ENCODE results near the gene MPPED2. TPM values are rescaled to one million over a fixed set of nuclear protein-coding genes. Genes with fewer than 3 reads are reported as not detected.

The MPPED2 gene
- total RNA-seq, 1 experiment from 2014 or later: 4.7 TPM

- Histone ChIP-seq H3T11ph (ENCODE audit: low read length) (no peak overlapping the region), H4K5ac (ENCODE audit: insufficient read length, low read depth, low read length) (no peak overlapping the region), H2AK5ac (ENCODE audit: insufficient read length, low read length) (no peak overlapping the region), H3K27ac (ENCODE audit: insufficient read length, low read depth, low read length) (no peak overlapping the region), H3K56ac (ENCODE audit: insufficient read length, low read depth, low read length) (no peak overlapping the region), H3K4ac (ENCODE audit: low read depth, low read length) (no peak overlapping the region), H4K91ac (ENCODE audit: insufficient read length, low read depth, low read length) (no peak overlapping the region), H2BK20ac (ENCODE audit: low read depth, low read length, poor library complexity, severe bottlenecking) (no peak overlapping the region), H3K27me3 (ENCODE audit: insufficient read depth, low read length) (no peaks in the 10 kb centered on the region), H2BK120ac (ENCODE audit: low read depth, low read length, poor library complexity, severe bottlenecking) (no peak overlapping the region), H3K4me2 (ENCODE audit: insufficient read depth, insufficient read length, low read length) (no peak overlapping the region), H2AFZ (ENCODE audit: low read length) (no peak overlapping the region), H3K14ac (ENCODE audit: insufficient read depth, low read length) (no peak overlapping the region), H3K4me1 (ENCODE audit: insufficient read depth, low read length) (peaks cover 7% of the 10 kb centered on the region; the same call in 1 of the 2 replicates), H2BK5ac (ENCODE audit: insufficient read length, low read length) (no peak overlapping the region), H3K79me2 (ENCODE audit: insufficient read depth, low read length) (peaks cover 1% of the 10 kb centered on the region; the same call in 1 of the 2 replicates), H3K18ac (ENCODE audit: insufficient read length, low read depth, low read length) (no peak overlapping the region), H3K23me2 (ENCODE audit: insufficient read length, low read depth, low read length, poor library complexity, severe bottlenecking) (no peaks in the 10 kb centered on the region), H4K8ac (replicated peaks; ENCODE audit: insufficient read length, low read depth, low read length) (no peak overlapping the region), H3K9me3 (ENCODE audit: control insufficient read depth, low read depth, low read length) (no peaks in the 10 kb centered on the region), H2BK12ac (ENCODE audit: insufficient read length, low read depth, low read length) (no peak overlapping the region), H3K79me1 (ENCODE audit: insufficient read depth, low read depth, low read length, poor library complexity, severe bottlenecking) (no peaks in the 10 kb centered on the region), H3K9ac (ENCODE audit: extremely low read depth, insufficient read length, low read length) (no peak overlapping the region), H4K20me1 (ENCODE audit: control insufficient read depth, insufficient read depth, insufficient read length) (no peaks in the 10 kb centered on the region), H3K23ac (ENCODE audit: insufficient read length, low read depth, low read length) (no peak overlapping the region), H2BK15ac (ENCODE audit: low read depth, low read length) (no peak overlapping the region)
- Mint-ChIP-seq H3K4me3 (no peak overlapping the region), H3K27me3 (ENCODE audit: low read depth) (no peaks in the 10 kb centered on the region), H3K36me3 (ENCODE audit: insufficient read depth in 1 of 3, low read depth in 3 of 3) (no peaks in the 10 kb centered on the region), H3K9me3 (no peaks in the 10 kb centered on the region), H3K27ac (no peak overlapping the region; a peak in 1 of 7 replicates), H3K4me1 (peaks cover 17 to 21% of the 10 kb centered on the region in 2 experiments)
- no CpG with 5 or more reads among the region's 2 CpGs for WGBS (ENCODE audit: extremely low coverage, insufficient read length, low lambda C conversion rate)
- TF ChIP-seq CTCF (conservative IDR thresholded peaks at IDR 0.05): no peak
- no peak for DNase-seq
Observed at GRCh38 chr11:30533445-30533947, 52.7 kb downstream of the MPPED2 start.

Data from H9 (cell line).